Effector CD8-positive, alpha-beta T cell (primary cell): ENCODE results near the gene NCK2.

Experiments
- DNase-seq: peaks from one replicate; lab custom pipeline; 2025; lab: John Stamatoyannopoulos, UW

NCK2 gene

DNA sequence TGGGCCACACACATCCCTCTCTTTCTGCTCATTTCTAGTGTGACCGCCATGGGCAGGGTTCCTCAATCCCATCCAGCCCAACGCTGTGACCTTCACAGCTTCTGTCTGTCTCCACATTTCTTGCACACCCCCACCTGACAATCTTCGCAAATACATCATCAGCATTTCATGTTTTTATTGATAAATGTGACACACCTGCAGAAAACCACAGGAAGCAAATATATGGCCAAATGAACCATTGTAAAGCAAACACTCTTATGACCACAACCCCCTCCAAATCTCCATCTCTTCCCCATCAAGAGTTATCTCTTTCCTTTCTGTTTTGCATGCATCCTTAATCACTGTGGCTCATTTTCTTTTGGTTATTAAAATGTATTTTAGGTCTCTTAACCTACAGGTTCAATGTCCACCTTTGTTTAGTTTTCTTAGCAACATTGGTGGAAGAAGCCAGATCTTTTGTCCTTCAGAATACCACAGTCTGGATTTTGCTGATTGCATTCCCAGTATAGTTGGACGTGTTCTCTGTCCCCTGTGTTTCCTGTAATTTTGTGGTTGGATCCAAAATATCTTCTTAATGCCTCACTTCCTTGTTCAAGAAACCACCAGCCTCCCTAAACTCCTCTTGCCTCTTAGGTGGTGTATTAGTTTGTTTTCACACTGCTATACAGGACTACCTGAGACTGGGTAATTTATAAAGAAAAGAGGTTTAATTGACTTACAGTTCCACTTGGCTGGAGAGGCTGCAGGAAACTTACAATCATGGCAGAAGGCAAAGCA is 9.8 kb upstream of the NCK2 start:
- DNase-seq: no peak

- DNase-seq: no peak
Observed at GRCh38 chr2:105736145-105736544, 8.6 kb upstream of the NCK2 start.

DNA sequence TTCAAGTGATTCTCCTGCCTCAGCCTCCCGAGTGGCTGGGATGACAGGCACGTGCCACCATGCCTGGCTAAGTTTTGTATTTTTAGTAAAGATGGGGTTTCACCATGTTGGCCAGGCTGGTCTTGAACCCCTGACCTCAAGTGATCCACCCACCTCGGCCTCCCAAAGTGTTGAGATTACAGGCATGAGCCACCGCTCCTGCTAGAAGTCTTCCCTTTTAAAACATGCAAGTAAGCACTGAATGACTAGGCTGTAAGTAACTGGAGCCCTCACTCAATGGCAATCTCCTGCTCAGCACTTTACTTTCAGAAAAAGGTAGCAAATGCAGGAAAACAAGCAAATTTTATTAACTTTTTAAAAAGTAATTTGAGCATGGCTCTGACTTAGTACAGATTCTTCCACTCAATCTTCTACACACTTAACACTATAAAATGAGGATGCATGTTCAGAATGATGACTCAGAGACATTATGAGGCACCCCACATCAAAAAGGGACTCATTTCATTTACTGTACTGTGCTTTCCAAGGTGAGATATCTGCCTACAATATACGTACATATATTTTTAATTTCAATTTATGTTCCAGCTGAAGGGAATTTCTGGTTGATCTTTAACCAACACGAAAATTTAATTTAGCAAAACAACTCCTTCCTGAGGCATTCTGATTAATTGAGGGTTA is 6.6 kb upstream of the NCK2 start:
- DNase-seq: no peak

DNA sequence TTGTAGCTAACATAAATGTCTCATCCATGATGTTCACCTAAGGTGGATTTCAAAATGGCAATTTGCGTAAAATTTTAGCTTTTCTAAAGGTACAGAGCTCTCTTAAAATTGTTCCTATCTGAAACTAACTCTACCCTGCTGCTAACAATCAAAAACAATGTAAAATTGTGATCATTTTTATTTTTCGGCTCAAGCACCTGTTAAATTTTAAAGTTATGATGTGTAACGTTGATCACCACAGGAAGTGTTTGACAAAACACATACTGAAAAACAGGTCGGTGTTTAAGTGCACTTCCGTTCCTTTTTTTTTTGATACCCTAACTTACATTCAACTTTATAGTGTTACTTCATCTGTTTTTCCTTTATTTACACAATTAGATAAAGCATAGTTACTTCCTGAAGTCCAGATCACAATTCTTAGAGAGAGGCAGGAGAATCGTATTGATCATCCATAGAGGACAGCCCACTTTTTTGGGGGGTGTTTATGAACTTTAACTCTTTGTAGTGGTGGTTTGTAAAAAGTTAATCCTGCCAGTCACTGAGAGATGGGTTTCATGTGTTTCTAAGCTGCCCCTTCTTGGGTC is 6.0 kb upstream of the NCK2 start:
- DNase-seq: no peak

GRCh38 chr2:105739426-105739825 is 5.3 kb upstream of the NCK2 start:
- DNase-seq: no peak

- DNase-seq: no peak
Observed at GRCh38 chr2:105739944-105740530, 4.7 kb upstream of the NCK2 start.

DNA sequence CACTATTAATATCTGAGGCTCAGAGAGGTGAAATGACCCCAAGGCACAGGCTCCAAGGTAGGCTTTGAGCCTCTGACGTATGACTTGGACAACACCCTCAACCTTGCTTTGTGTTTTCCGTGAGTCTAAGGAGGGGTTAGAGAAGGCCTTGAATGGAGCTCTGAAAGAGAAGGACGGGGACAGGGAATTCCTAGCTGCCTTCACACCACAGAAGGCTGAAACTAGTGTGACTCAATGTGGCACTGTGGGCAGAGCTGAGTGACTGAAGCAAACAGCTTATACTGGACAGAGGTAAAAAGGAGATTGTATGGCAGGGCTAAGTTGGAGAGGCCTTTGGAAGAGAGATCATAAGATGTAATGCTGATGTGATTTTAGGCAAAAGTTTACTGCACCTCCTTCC is 3.5 kb upstream of the NCK2 start:
- DNase-seq: no peak

DNA sequence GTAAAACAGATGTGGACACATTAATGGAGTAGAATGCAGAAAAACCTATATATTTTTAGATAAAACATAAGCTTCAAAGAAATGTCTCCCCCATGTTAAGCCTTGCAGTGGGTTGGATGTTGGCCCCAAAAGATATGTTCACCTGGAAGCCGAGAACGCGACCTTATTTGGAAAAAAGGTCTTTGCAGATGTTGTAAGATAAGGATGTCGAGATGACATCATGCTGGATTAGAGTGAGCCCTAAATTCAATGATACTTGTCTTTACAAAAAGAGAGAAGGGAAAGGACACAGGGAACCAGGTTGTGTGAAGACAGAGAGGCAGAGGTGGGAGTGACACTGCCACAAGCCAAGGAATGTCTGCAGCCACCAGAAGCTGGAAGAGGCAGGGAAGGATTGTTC is 3.1 kb upstream of the NCK2 start:
- DNase-seq: no peak

DNA sequence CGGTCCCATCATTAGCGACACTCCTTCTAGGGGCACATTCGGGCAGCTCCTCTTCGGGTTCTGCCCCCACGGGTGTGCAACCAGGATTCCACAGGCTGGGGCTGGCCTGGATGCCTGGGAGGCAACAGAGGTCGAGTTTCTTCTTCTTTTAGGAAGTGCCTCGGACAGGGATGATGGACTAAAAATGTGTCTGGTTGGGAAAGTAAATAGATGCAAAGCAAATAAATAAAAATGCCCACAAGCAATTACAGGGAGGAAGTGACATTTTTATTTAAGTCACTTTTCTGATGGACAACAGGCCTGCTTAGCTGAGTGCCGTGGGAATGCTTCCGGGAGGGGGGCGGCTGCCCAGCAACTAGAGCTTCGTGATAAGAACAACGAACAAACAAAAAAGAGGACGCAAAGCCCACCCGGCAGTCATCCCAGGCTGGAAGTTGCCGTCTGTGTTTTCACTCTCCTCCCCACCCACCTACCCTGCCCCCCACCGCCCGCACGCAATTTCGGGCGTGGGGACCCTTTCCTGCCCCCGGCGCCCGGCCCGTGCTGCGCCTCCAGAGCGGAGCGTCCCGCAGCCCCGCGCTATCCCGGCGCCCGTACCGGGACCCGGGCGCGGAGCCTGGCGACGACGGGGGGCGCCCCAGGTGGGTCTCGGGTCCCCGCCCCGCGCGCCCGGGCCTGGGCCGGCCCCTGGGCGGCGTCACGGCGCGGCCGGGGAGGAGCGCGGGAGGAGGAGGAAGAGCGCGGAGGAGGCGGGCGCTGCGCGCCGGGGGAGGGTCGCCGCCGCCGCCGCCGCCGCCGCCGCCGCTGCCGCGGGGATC is 412 bp upstream of the NCK2 start:
- peak; percentile 53 for DNase-seq

DNA sequence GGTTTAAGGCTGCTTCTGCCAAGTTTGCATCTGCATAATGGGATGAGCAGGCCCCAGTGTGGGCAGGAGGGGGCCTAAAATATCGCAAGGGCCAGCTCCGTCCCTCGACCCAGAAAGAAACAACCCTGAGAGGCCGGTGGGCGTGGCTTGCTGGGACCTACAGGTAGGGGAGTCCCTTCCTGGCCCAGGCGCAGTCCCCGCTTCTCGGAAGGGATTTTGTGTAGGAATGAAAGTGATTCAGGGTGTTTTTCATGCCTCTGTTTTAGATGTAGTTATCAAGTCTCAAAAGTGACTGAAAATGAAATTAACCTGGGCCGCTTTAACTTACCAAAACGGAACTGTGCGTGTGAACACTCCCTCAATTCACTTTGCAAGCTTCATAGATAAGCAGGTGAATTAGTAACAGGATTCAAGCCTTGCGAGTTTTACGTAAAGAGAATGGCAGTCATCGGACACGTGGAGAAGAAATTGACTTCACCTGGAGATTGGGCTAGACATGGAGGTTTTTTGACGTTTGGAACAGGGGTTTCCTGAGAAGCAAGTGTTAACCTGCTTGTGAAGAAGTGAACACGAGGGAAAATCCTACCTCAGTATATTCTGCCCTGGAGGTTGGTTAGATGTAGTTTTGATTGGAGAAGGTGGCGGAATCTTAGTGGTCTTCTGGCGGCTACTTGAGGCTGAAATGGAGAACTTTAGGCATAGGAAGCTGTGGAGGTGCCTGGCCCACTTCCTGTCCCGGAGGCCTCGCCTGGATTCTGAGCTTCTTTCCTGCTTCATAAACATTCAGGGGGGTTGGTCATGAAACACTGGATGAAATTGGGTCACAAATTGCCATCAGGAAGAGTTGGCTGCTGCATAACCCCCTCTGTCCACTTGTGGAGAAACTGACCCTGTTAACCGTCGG is 1.7 kb downstream of the NCK2 start:
- DNase-seq: peak; percentile 72

DNA sequence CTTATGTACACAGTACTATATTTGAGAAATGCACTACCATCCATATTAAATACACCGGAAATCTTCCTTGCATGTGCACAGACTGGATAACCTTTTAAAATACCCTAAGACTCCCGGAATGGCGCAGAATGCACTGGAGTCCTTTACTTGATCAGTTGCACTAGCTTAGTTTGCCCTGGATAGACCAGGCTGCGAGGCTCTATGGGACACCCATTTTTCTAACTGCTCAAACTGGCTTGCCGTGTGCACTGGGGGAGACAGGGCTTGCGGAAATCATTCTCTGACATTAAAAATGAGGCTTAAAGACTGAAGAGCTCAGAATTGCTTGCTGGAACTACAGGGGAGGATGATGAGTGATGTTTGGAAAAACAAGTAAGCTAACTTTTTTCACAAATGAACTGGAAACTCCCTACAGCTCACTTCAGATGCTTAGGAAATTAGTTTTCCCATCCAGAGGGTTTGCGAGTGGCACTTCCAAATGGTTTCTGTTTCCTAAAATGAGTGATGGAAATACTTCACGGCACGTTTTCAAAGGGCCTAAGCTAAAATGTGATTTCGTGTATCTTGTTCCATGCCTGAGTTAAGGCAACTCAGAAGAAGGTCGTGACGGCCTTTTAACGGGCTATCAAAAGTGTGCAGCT is 2.7 kb downstream of the NCK2 start:
- DNase-seq: no peak

DNA sequence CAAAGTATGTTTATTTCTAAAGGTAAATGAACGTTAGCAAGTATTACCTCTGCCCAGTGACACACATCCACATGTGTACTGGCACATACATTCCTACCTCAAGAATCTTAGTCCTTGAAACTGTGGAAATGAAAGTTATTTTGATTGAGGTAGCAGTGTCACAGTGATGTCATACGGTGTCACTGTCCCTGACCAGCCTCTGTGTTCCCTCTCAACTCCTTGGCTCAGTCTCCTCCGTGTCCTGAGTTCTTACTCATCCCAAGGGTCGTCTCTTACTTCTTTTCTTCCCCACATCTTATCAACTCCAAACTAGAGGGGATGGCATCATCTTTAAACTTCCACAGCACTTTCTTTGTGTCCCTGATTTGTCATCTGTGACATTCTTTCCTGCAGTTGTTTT is 3.3 kb downstream of the NCK2 start:
- DNase-seq: no peak

- DNase-seq: no peak
Observed at GRCh38 chr2:105748566-105748965, 3.9 kb downstream of the NCK2 start.

- DNase-seq: no peak
Observed at GRCh38 chr2:105749583-105750400, 5.1 kb downstream of the NCK2 start.

DNA sequence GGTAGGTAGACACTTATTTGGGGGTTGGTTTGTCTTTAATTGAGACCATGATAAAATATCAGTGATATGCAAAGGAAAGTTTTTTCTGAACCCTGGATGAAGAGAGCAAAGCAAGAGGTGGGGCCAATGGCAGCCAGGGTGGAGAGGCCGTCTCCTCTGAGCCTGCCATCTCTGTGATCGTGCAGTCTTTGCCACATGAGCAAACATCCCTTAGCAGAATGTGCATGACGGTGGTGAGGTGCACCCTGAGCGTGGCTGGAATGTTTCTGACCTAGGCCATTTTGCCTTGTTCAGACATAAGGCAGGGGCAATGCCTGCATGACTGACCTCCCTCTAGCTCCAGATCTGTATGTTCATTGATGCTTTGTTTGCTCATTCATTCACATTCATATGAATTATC is 6.0 kb downstream of the NCK2 start:
- DNase-seq: no peak

DNA sequence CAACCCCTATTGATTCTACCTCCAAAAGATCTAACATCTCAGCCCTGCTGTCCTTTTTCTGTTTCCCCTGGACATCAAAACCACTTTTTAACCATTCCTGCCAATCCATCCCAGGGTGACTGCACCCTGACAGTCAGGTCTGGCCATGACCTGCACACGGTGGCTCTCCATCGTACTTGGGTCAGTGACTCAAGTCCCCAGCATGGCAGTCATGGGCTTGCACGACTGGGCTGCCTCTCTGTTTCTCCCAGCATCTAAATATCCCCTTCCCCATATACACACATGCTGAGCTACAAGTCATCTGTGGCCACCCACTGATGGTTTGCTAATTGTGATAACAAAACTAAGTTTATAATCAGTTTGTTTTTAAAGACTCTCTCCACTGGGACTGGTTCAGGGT is 6.6 kb downstream of the NCK2 start:
- DNase-seq: no peak

- no peak for DNase-seq
Observed at GRCh38 chr2:105752691-105753358, 8.1 kb downstream of the NCK2 start.

DNA sequence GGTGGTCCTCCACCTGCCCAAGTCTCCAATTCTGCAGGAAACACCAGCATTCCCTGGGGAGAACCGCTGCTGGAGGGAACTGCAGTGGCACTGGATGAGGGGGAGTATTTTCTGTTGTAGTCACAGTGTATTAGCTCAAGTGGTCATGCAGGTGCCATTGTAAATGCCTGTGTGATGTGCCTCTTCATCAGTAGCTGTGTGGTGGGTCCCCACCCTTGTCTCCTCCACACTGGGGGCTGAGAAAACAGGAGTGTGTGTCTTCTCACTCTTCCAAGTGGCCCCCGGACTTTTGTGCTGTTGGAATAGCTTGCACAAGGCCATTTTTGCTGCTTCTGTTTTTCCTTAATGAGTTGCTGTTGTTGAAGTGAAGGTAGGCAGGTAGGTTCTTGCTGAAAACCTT is 8.7 kb downstream of the NCK2 start:
- DNase-seq: no peak

DNA sequence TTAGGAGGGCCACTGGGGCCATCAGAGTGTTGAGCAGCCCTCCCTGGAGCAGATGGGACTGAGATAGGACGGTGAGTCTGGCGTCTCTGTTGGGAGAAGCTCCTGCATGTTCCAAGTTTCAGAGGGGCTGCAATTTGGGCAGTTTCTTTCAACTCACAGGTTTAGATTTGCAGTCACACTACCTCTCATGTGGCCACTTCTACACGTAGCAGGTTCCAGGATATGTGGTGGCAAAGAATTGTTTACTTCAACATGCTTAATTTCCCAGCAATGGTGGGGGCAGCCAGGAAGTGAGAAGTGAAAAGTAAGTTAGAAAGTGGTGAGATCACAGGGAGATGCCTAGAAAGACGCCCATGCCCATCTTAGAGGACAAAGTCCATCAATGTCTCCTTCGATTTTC is 9.3 kb downstream of the NCK2 start:
- peak; percentile 21 for DNase-seq
